ENCODE results near the gene TMEM151A.

TMEM151A gene

GRCh38 chr11:66261578-66261977 is 30.1 kb upstream of the TMEM151A start:
- Histone ChIP-seq H3K27me3 (replicated peaks; ENCODE audit: control insufficient read depth, insufficient read depth, low read length) (no peaks in the 10 kb centered on the region), H3K4me1 (ENCODE audit: control insufficient read depth, insufficient read depth, low read length) (peaks cover 15% of the 10 kb centered on the region), H3K4me3 (ENCODE audit: low read length) (no peak overlapping the region), H3K9ac (ENCODE audit: low read length) (no peak overlapping the region), H3K9me3 (ENCODE audit: control insufficient read depth, low read length) (no peaks in the 10 kb centered on the region), H3K36me3 (ENCODE audit: control insufficient read depth, insufficient read depth, low read length, severe bottlenecking) (peaks cover 50% of the 10 kb centered on the region)
- no peak for DNase-seq (ENCODE audit: low read depth)

GRCh38 chr11:66262191-66262590 is 29.5 kb upstream of the TMEM151A start:
- H3K36me3 ChIP-seq (ENCODE audit: control insufficient read depth, insufficient read depth, low read length, severe bottlenecking): peaks cover 50% of the 10 kb centered on the region
- no peak overlapping the region for H3K9ac ChIP-seq (ENCODE audit: low read length)
- peaks cover 15% of the 10 kb centered on the region for H3K4me1 ChIP-seq (ENCODE audit: control insufficient read depth, insufficient read depth, low read length)

DNA sequence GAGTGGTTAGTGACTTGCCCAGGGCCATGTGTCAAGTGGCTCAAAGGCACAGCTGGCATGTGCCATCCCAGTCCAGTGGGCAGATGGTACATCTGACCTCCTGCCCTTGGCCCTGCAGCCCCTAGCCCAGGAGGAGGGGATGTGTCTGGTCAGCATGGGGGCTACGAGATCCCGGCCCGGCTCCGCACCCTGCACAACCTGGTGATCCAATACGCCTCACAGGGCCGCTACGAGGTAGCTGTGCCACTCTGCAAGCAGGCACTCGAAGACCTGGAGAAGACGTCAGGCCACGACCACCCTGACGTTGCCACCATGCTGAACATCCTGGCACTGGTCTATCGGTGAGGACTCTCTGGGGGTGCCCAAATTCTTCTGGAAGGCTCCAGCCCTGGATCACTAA is 29.0 kb upstream of the TMEM151A start:
- Histone ChIP-seq H3K27me3 (replicated peaks; ENCODE audit: control insufficient read depth, insufficient read depth, low read length) (no peaks in the 10 kb centered on the region), H3K9me3 (ENCODE audit: control insufficient read depth, low read length) (no peaks in the 10 kb centered on the region), H3K9ac (ENCODE audit: low read length) (no peak overlapping the region), H3K4me1 (ENCODE audit: control insufficient read depth, insufficient read depth, low read length) (peaks cover 16% of the 10 kb centered on the region), H3K4me3 (ENCODE audit: low read length) (no peak overlapping the region), H3K36me3 (ENCODE audit: control insufficient read depth, insufficient read depth, low read length, severe bottlenecking) (peaks cover 50% of the 10 kb centered on the region)
- no peak for DNase-seq (ENCODE audit: low read depth)

More at GRCh38 chr11:66262191-66262590, 29.5 kb upstream of the TMEM151A start:
- no peaks in the 10 kb centered on the region for H3K27me3 ChIP-seq (replicated peaks; ENCODE audit: control insufficient read depth, insufficient read depth, low read length)
- H3K9me3 ChIP-seq (ENCODE audit: control insufficient read depth, low read length): no peaks in the 10 kb centered on the region
- no peak for DNase-seq (ENCODE audit: low read depth)
- H3K4me3 ChIP-seq (ENCODE audit: low read length): no peak overlapping the region

DNA sequence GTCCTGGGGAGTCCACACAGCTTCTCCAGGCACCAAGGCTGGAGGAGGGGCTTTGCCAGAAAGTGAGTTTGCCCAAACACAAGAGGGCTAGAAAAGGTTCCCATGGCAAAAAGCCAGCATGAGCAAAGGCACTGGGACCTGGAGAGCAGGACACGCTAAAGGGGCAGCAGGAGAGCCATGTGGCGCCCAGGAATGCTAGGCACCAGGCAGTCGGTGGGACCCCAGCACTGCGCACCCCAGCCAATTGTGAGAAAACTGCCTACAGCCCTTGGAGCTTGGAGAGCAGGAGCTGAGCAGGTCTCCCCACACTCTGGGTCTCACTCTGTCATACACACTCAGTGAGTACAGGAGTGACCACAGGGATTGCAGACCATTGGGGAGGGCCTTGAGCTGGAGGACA is 28.5 kb upstream of the TMEM151A start:
- H3K36me3 ChIP-seq (ENCODE audit: control insufficient read depth, insufficient read depth, low read length, severe bottlenecking): peaks cover 50% of the 10 kb centered on the region
- no peak overlapping the region for H3K9ac ChIP-seq (ENCODE audit: low read length)

DNA sequence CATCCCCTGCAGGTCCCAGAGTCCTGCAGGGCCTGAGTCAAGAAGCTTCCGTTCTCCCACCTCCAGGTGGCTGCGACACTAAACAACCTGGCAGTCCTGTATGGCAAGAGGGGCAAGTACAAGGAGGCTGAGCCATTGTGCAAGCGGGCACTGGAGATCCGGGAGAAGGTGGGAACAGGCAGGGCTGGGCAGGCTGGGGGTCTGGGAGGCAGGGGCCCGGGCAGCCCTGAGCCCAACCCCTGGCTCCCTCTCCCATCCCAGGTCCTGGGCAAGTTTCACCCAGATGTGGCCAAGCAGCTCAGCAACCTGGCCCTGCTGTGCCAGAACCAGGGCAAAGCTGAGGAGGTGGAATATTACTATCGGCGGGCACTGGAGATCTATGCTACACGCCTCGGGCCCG is 27.9 kb upstream of the TMEM151A start:
- Histone ChIP-seq H3K9me3 (ENCODE audit: control insufficient read depth, low read length) (no peaks in the 10 kb centered on the region), H3K36me3 (ENCODE audit: control insufficient read depth, insufficient read depth, low read length, severe bottlenecking) (peaks cover 50% of the 10 kb centered on the region), H3K9ac (ENCODE audit: low read length) (no peak overlapping the region), H3K27me3 (replicated peaks; ENCODE audit: control insufficient read depth, insufficient read depth, low read length) (no peaks in the 10 kb centered on the region), H3K4me3 (ENCODE audit: low read length) (no peak overlapping the region), H3K4me1 (ENCODE audit: control insufficient read depth, insufficient read depth, low read length) (peaks cover 16% of the 10 kb centered on the region)
- DNase-seq (ENCODE audit: low read depth): no peak

More for the DNA sequence above, 28.5 kb upstream of the TMEM151A start:
- Histone ChIP-seq H3K4me3 (ENCODE audit: low read length) (no peak overlapping the region), H3K4me1 (ENCODE audit: control insufficient read depth, insufficient read depth, low read length) (peaks cover 20% of the 10 kb centered on the region), H3K27me3 (replicated peaks; ENCODE audit: control insufficient read depth, insufficient read depth, low read length) (no peaks in the 10 kb centered on the region), H3K9me3 (ENCODE audit: control insufficient read depth, low read length) (no peaks in the 10 kb centered on the region)
- DNase-seq (ENCODE audit: low read depth): no peak

- peaks cover 50% of the 10 kb centered on the region for H3K36me3 ChIP-seq (ENCODE audit: control insufficient read depth, insufficient read depth, low read length, severe bottlenecking)
Observed at GRCh38 chr11:66264383-66264782, 27.3 kb upstream of the TMEM151A start.

DNA sequence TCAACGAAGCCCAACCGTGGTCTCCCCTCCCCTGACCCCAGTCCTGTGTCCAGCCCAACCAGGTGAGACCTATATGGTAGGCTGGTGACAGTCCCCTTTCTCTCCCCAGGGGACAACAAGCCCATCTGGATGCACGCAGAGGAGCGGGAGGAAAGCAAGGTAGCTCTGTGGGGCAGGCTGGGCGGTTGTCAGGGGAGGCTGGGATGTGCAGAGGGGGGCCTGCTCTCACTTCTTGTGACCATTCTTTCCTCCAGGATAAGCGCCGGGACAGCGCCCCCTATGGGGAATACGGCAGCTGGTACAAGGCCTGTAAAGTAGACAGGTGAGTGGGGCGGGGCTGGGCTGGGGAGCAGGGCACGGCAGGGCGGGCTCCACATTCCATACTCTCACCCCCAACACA is 26.8 kb upstream of the TMEM151A start:
- Histone ChIP-seq H3K9me3 (ENCODE audit: control insufficient read depth, low read length) (no peaks in the 10 kb centered on the region), H3K36me3 (ENCODE audit: control insufficient read depth, insufficient read depth, low read length, severe bottlenecking) (peaks cover 50% of the 10 kb centered on the region), H3K4me3 (ENCODE audit: low read length) (no peak overlapping the region), H3K9ac (ENCODE audit: low read length) (no peak overlapping the region), H3K27me3 (replicated peaks; ENCODE audit: control insufficient read depth, insufficient read depth, low read length) (no peaks in the 10 kb centered on the region), H3K4me1 (ENCODE audit: control insufficient read depth, insufficient read depth, low read length) (peaks cover 19% of the 10 kb centered on the region)
- DNase-seq (ENCODE audit: low read depth): peak; percentile 24

More at GRCh38 chr11:66264383-66264782, 27.3 kb upstream of the TMEM151A start:
- Histone ChIP-seq H3K27me3 (replicated peaks; ENCODE audit: control insufficient read depth, insufficient read depth, low read length) (no peaks in the 10 kb centered on the region), H3K4me1 (ENCODE audit: control insufficient read depth, insufficient read depth, low read length) (peaks cover 14% of the 10 kb centered on the region), H3K9ac (ENCODE audit: low read length) (no peak overlapping the region), H3K9me3 (ENCODE audit: control insufficient read depth, low read length) (no peaks in the 10 kb centered on the region), H3K4me3 (ENCODE audit: low read length) (no peak overlapping the region)
- no peak for DNase-seq (ENCODE audit: low read depth)

DNA sequence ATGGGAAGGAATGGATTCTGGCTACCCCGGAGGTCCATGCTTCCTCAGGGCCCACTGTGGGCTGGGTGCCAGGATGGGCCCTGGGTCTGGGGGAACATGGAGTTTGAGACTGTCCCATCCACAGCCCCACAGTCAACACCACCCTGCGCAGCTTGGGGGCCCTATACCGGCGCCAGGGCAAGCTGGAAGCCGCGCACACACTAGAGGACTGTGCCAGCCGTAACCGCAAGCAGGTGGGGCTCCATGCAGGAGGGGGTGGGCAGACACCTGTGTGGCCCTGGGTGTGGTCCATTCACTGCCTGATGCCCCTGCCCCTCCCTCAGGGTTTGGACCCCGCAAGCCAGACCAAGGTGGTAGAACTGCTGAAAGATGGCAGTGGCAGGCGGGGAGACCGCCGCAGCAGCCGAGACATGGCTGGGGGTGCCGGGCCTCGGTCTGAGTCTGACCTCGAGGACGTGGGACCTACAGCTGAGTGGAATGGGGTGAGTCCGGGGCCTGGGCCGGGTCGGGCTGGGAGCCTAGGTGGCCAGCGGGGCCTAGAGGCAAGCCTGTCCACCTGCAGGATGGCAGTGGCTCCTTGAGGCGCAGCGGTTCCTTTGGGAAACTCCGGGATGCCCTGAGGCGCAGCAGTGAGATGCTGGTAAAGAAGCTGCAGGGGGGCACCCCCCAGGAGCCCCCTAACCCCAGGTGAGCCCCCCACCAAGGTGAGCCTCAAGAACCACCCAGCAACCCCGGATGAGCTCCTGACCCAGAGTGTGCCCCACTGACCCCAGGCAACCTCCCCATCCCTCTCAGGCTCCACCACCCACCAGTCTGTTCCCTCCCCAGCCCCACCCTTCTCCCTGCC is 25.9 kb upstream of the TMEM151A start:
- H3K4me3 ChIP-seq (ENCODE audit: low read length): no peak overlapping the region
- peaks cover 20% of the 10 kb centered on the region for H3K4me1 ChIP-seq (ENCODE audit: control insufficient read depth, insufficient read depth, low read length)
- no peak for DNase-seq (ENCODE audit: low read depth)
- no peaks in the 10 kb centered on the region for H3K27me3 ChIP-seq (replicated peaks; ENCODE audit: control insufficient read depth, insufficient read depth, low read length)
- no peaks in the 10 kb centered on the region for H3K9me3 ChIP-seq (ENCODE audit: control insufficient read depth, low read length)
- no peak overlapping the region for H3K9ac ChIP-seq (ENCODE audit: low read length)
- H3K36me3 ChIP-seq (ENCODE audit: control insufficient read depth, insufficient read depth, low read length, severe bottlenecking): peaks cover 50% of the 10 kb centered on the region

DNA sequence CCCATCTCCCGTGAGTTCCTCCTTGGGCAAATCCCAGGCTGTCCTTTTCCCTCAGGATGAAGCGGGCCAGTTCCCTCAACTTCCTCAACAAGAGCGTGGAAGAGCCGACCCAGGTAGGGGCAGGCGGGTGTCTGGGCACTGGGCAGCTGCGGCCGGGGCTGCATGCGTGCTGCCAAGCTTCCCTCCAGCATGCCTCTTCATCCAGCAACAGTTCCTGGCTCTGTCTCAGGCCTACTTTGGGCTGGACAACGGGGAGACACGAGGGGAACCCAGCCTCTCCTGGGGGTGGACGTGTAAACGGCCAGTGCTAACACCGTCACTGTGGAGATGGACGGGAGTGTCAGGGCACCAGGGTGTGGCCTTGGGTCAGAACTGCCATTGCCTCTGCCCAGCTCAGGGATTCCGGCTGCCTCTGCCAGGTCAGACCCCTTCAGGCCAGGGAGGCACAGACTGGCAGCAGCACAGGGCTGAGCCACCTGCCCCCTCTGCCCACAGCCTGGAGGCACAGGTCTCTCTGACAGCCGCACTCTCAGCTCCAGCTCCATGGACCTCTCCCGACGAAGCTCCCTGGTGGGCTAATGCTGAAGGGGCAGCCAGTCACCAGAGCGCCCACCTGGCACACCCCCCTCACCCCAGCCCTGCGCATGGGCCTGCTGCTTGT is 25.2 kb upstream of the TMEM151A start:
- Histone ChIP-seq H3K27me3 (replicated peaks; ENCODE audit: control insufficient read depth, insufficient read depth, low read length) (no peaks in the 10 kb centered on the region), H3K4me1 (ENCODE audit: control insufficient read depth, insufficient read depth, low read length) (peaks cover 20% of the 10 kb centered on the region), H3K36me3 (ENCODE audit: control insufficient read depth, insufficient read depth, low read length, severe bottlenecking) (peaks cover 43% of the 10 kb centered on the region), H3K9ac (ENCODE audit: low read length) (peak overlapping the region; percentile 80), H3K9me3 (ENCODE audit: control insufficient read depth, low read length) (no peaks in the 10 kb centered on the region), H3K4me3 (ENCODE audit: low read length) (peak overlapping the region; percentile 93)
- no peak for DNase-seq (ENCODE audit: low read depth)

DNA sequence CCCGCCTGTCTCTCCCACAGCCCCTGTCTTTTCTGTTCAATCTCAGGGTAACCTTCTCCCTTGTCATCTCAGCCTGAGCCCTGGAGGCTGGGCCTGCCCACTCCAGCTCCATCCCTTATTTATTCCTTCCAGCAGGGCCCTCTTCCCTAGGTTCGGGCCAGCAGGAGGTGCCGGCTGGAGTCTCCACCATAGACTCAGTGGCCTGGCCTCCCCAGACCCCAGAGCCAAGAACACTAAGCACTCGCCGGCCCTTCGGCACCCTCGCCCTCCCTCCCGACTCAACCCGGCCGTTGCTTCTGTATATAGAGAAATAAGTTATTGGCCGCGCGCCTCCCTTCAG is 24.7 kb upstream of the TMEM151A start:
- H3K4me1 ChIP-seq (ENCODE audit: control insufficient read depth, insufficient read depth, low read length): peaks cover 20% of the 10 kb centered on the region
- H3K4me3 ChIP-seq (ENCODE audit: low read length): peak overlapping the region; percentile 93
- no peaks in the 10 kb centered on the region for H3K27me3 ChIP-seq (replicated peaks; ENCODE audit: control insufficient read depth, insufficient read depth, low read length)
- H3K9ac ChIP-seq (ENCODE audit: low read length): peak overlapping the region; percentile 80
- no peak for DNase-seq (ENCODE audit: low read depth)
- H3K36me3 ChIP-seq (ENCODE audit: control insufficient read depth, insufficient read depth, low read length, severe bottlenecking): peaks cover 42% of the 10 kb centered on the region
- H3K9me3 ChIP-seq (ENCODE audit: control insufficient read depth, low read length): no peaks in the 10 kb centered on the region

GRCh38 chr11:66267379-66268243 is 24.1 kb upstream of the TMEM151A start:
- H3K9me3 ChIP-seq (ENCODE audit: control insufficient read depth, low read length): no peaks in the 10 kb centered on the region
- H3K4me1 ChIP-seq (ENCODE audit: control insufficient read depth, insufficient read depth, low read length): peaks cover 20% of the 10 kb centered on the region
- peak overlapping the region; percentile 97 for H3K9ac ChIP-seq (ENCODE audit: low read length)
- no peaks in the 10 kb centered on the region for H3K27me3 ChIP-seq (replicated peaks; ENCODE audit: control insufficient read depth, insufficient read depth, low read length)
- peak; percentile 95 for DNase-seq (ENCODE audit: low read depth)
- H3K4me3 ChIP-seq (ENCODE audit: low read length): peak overlapping the region; percentile 93
- H3K36me3 ChIP-seq (ENCODE audit: control insufficient read depth, insufficient read depth, low read length, severe bottlenecking): peaks cover 42% of the 10 kb centered on the region
